ENCODE data around the gene IZUMO3.
"Not testable (repeated sequence)": the region's sequence is repeated elsewhere in the genome, so short reads cannot be mapped to it uniquely, and the experiment has no call there.

DNA sequence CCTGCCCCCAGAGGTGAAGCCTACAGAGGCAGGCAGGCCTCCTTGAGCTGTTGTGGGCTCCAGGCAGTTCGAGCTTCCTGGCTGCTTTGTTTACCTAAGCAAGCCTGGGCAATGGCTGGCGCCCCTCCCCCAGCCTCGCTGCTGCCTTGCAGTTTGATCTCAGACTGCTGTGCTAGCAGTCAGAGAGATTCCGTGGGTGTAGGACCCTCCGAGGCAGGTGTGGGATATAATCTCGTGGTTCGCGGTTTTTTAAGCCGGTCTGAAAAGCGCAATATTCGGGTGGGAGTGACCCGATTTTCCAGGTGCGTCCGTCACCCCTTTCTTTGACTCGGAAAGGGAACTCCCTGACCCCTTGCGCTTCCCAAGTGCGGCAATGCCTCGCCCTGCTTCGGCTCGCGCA lies 34.3 kb upstream of the IZUMO3 start:
- not testable (repeated sequence) for TF ChIP-seq CBX5, TAF1, HDAC6 (IDR thresholded peaks at IDR 0.05; ENCODE audit: low read depth, low read length)
- TF ChIP-seq, protein P1, sequence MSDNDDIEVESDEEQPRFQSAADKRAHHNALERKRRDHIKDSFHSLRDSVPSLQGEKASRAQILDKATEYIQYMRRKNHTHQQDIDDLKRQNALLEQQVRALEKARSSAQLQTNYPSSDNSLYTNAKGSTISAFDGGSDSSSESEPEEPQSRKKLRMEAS (IDR thresholded peaks at IDR 0.05): not testable (repeated sequence)
